ENCODE data around the gene MAP1LC3B. TPM values are rescaled to one million over a fixed set of nuclear protein-coding genes. Genes with fewer than 3 reads are reported as not detected.

The MAP1LC3B gene
- total RNA-seq, 1 donor from 2014 or later, result 40.8 TPM

GRCh38 chr16:87453326-87453725 lies 61.2 kb downstream of the MAP1LC3B start:
- Mint-ChIP-seq H3K9me3 (no peaks in the 10 kb centered on the region), H3K27me3 (ENCODE audit: insufficient read depth) (no peaks in the 10 kb centered on the region), H3K36me3 (ENCODE audit: low read depth) (peaks cover 2% of the 10 kb centered on the region), H3K4me1 (ENCODE audit: low read depth) (peaks cover 14% of the 10 kb centered on the region), H3K4me3 (no peak overlapping the region), H3K27ac (no peak overlapping the region)
- no peak for DNase-seq (ENCODE audit: low spot score)
- intact Hi-C loops (cut with micrococcal nuclease), result no loop called here

Other genes with a start within 250 kb of the MAP1LC3B start
- 9.9 and 10.9 TPM in 2 replicates for gene C16orf95, start 74.9 kb upstream of the MAP1LC3B start, total RNA-seq
- 40.7 and 41.3 TPM in 2 replicates for gene FBXO31, start 8.6 kb upstream of the MAP1LC3B start, total RNA-seq
- 9.9 and 11.0 TPM in 2 replicates for gene ZCCHC14, start 100.7 kb downstream of the MAP1LC3B start, total RNA-seq
- 0.15 TPM in 1 of 2 replicates, not detected in the other for gene JPH3, start 210.2 kb downstream of the MAP1LC3B start, total RNA-seq

Data from activated T-helper 1 cell treated with anti-CD3 and anti-CD28 coated beads, Interleukin-12 subunit alpha, Interleukin-12 subunit beta, Interleukin-2, Interleukin-4 antibody, amounts not matched to agents 30 ng/mL and 10 ng/mL and 1 ng/mL, durations not matched to agents 14 hours and 24 hours and 36 hours (primary cell).